Uterus (tissue), 2 donors: ENCODE results near the gene PCBP1.

Source experiments
- CTCF ChIP-seq, 4 experiments: fragments of 200-600 bp in 2 of 4; fragments of 450-650 bp in 2 of 4; sonication (generic) in 2 of 4; IDR thresholded peaks; one replicate each; pipeline ENCODE4 v1.5.1; 2016 to 2019; ENCODE audit warnings: antibody characterized with exemption in 4 of 4, mild to moderate bottlenecking in 2 of 4, moderate library complexity in 1 of 4
- POLR2A ChIP-seq, 2 donors: fragments of 450-650 bp; IDR thresholded peaks; one replicate each; pipeline ENCODE4 v1.6.1; 2016; ENCODE audit warnings: antibody characterized with exemption in 2 of 2, mild to moderate bottlenecking in 1 of 2, moderate library complexity in 1 of 2

GRCh38 chr2:70133127-70133452 lies 45.8 kb downstream of the PCBP1 start:
- no peak for TF ChIP-seq POLR2A (IDR thresholded peaks at IDR 0.05)
- TF ChIP-seq CTCF (IDR thresholded peaks at IDR 0.05) = no peak
